WI38 (cell line): ENCODE measurements around the gene SERPINE1.
"Not testable (repeated sequence)": the region's sequence is repeated elsewhere in the genome, so short reads cannot be mapped to it uniquely, and the experiment has no call there.

Source experiments
- H3K4me3 ChIP-seq: 2 replicates; pipeline ENCODE4 v1.5.1; 2011; ENCODE audit warnings: low read depth, mild to moderate bottlenecking, control low read depth, low read length
- TF ChIP-seq, protein P1 (sequence below): IDR thresholded peaks from 2 replicates; pipeline ENCODE4 v1.5.1; 2012; ENCODE audit warnings: low read depth, mild to moderate bottlenecking, control low read depth, low read length

Gene SERPINE1

DNA sequence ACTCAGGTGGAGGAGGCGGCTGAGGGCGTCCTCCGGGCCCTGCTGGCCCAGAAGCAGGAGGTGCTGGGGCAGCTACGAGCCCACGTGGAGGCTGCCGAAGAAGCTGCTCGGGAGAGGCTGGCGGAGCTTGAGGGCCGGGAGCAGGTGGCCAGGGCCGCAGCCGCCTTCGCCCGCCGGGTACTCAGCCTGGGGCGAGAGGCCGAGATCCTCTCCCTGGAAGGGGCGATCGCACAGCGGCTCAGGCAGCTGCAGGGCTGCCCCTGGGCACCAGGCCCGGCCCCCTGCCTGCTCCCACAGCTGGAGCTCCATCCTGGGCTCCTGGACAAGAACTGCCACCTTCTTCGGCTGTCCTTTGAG, 38.9 kb upstream of the SERPINE1 start:
- TF ChIP-seq, protein P1, sequence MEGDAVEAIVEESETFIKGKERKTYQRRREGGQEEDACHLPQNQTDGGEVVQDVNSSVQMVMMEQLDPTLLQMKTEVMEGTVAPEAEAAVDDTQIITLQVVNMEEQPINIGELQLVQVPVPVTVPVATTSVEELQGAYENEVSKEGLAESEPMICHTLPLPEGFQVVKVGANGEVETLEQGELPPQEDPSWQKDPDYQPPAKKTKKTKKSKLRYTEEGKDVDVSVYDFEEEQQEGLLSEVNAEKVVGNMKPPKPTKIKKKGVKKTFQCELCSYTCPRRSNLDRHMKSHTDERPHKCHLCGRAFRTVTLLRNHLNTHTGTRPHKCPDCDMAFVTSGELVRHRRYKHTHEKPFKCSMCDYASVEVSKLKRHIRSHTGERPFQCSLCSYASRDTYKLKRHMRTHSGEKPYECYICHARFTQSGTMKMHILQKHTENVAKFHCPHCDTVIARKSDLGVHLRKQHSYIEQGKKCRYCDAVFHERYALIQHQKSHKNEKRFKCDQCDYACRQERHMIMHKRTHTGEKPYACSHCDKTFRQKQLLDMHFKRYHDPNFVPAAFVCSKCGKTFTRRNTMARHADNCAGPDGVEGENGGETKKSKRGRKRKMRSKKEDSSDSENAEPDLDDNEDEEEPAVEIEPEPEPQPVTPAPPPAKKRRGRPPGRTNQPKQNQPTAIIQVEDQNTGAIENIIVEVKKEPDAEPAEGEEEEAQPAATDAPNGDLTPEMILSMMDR = no peak
- H3K4me3 ChIP-seq = no peak overlapping the region

DNA sequence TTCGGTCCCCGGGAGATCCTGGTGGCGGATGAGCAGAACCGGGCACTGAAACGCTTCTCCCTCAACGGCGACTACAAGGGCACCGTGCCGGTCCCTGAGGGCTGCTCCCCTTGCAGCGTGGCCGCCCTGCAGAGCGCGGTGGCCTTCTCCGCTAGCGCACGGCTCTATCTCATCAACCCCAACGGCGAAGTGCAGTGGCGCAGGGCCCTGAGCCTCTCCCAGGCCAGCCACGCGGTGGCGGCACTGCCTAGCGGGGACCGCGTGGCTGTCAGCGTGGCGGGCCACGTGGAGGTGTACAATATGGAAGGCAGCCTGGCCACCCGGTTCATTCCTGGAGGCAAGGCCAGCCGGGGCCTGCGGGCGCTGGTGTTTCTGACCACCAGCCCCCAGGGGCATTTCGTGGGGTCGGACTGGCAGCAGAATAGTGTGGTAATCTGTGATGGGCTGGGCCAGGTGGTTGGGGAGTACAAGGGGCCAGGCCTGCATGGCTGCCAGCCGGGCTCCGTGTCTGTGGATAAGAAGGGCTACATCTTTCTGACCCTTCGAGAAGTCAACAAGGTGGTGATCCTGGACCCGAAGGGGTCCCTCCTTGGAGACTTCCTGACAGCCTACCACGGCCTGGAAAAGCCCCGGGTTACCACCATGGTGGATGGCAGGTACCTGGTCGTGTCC, 37.9 kb upstream of the SERPINE1 start:
- TF ChIP-seq, protein P1 = no peak
- no peak overlapping the region for H3K4me3 ChIP-seq

DNA sequence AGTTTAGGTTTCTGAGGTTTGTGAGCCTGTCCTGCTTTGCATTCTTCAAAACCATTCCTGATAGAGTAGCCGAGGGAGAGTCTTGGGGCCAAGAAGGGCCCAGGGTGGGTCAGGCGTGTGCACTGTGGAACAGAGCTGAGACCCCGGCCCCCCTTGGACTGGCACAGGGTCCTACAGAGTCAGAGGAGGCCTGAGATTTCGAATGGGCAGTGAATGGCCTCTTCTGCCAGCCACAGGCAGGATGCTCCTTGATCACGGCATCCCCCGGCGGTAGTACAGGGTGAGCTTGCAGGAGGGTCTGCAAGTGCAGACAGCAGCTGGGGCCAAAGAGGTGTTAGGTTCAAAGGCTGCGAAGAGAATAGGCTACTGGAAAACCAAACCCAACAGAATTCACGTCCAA, 37.0 kb upstream of the SERPINE1 start:
- H3K4me3 ChIP-seq = no peak overlapping the region
- TF ChIP-seq, protein P1 = no peak

DNA sequence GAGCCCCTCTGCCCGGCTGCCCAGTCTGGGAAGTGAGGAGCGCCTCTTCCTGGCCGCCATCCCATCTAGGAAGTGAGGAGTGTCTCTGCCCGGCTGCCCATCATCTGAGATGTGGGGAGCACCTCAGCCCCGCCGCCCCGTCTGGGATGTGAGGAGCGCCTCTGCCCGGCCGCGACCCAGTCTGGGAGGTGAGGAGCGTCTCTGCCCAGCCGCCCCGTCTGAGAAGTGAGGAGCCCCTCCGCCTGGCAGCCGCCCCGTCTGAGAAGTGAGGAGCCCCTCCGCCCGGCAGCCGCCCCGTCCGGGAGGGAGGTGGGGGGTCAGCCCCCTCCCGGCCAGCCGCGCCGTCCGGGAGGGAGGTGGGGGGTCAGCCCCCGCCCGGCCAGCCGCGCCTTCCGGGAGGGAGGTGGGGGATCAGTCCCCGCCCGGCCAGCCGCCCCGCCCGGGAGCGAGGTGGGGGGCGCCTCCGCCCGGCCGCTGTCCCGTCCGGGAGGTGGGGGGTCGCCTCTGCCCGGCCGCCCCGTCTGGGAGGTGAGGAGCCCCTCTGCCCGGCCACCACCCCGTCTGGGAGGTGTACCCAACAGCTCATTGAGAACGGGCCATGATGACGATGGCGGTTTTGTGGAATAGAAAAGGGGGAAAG, 34.5 kb upstream of the SERPINE1 start:
- not testable (repeated sequence) for H3K4me3 ChIP-seq

DNA sequence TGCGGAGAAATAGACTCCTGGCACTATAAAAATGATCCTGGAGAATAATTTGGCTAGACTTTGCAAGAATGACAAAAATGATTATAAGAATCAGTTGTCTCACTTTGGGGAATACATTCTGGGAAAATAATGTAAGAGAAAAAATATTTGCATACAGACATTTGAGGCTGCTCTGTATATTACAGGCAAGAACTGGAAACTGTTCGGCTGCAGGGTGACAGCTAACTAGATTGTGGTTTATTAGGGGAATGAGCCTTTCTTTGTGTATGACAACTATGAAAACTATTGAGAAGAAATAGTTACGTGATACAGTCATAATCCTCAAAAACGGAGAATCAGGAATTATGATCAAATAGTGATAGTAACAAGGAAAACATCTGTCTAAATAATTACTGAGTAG, 33.0 kb upstream of the SERPINE1 start:
- TF ChIP-seq, protein P1 = no peak
- H3K4me3 ChIP-seq = no peak overlapping the region

DNA sequence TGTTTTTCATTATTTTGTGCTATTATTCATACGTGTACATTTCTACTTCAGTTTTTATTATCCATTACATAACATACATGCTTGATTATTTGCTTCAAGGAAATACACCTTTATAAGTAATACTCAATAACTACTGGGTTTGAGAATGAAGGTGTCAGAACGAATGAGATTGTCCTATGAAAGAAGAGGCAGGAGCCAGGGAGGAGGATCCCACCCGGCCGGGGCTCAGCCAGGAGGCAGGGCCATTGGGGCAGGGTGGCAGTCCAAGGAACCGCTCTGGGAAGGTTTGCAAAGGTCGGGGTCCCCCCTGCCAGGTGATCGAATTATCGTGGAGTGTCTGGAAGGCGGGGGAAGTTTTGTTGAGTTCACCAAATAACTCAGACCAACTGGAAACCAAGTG, 32.5 kb upstream of the SERPINE1 start:
- TF ChIP-seq, protein P1 = no peak
- no peak overlapping the region for H3K4me3 ChIP-seq

DNA sequence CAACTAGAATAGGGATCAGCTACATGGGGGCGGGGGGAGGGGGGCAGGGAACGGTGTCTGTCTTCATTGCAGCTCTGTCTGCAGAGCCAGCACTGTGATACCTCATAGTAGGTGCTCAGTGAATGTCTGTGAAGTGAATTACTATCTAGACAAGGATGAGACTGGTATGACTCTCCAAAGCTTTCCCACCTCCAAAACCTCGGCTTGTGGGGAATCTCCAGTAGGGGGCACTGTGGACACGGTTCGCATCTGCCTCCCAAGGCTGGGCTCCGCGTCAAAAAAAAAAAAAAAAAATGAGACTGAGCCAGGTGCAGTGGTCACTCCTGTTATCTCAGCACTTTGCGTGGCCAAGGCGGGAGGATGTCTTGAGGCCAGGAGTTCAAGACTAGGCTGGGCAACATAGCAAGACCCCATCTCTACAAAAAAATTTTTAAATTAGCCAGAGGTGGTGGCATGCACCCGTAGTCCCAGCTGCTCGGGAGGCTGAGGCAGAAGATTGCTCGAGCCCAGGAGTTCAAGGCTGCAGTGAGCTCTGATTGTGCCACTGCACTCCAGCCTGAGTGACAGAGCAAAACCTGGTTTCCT, 32.0 kb upstream of the SERPINE1 start:
- H3K4me3 ChIP-seq = no peak overlapping the region
- TF ChIP-seq, protein P1 = peak; percentile 68
